Upper lobe of left lung (tissue), 6 donors: ENCODE results near the gene CYP21A2. TPM values are rescaled to one million over a fixed set of nuclear protein-coding genes. Genes with fewer than 3 reads are reported as not detected.
"Not testable (repeated sequence)": the region's sequence is repeated elsewhere in the genome, so short reads cannot be mapped to it uniquely, and the experiment has no call there.

Experiments used
- ATAC-seq, 2 donors: fragments of 200-7000 bp; cut with Tn5 transposase; one replicate each; pipeline ENCODE4 v1.9.1; 2022; ENCODE audit warnings: mild to moderate bottlenecking in 2 of 2, moderate library complexity in 2 of 2; ENCODE audit not compliant: low FRiP score in 2 of 2
- DNase-seq, 2 donors: peaks; one replicate each; pipeline ENCODE4 v3.0.0-alpha.2; 2019 to 2020
- H3K27ac ChIP-seq, 4 donors: fragments of 200-600 bp; sonication (generic); one replicate each; pipeline ENCODE4 v1.5.1; 2016 to 2019
- H3K27me3 ChIP-seq, 4 donors: fragments of 200-600 bp; sonication (generic); one replicate each; pipeline ENCODE4 v1.5.1; 2017 to 2019
- H3K36me3 ChIP-seq, 4 donors: fragments of 200-600 bp; sonication (generic); one replicate each; pipeline ENCODE4 v1.5.1; 2016 to 2019
- H3K4me1 ChIP-seq, 4 donors: fragments of 200-600 bp; sonication (generic); one replicate each; pipeline ENCODE4 v1.5.1; 2018 to 2019
- H3K4me3 ChIP-seq, 4 donors: fragments of 200-600 bp; sonication (generic); one replicate each; pipeline ENCODE4 v1.5.1; 2017 to 2019; ENCODE audit warnings: mild to moderate bottlenecking in 2 of 4, moderate library complexity in 1 of 4
- H3K9me3 ChIP-seq, 4 donors: fragments of 200-600 bp; sonication (generic); one replicate each; pipeline ENCODE4 v1.5.1; 2018 to 2019
- WGBS, 2 donors: methylation state at CpG; one replicate each; pipeline ENCODE4 v1.1.5; 2017 to 2018; 5-methylcytosine and 5-hydroxymethylcytosine counted together
- total RNA-seq, 6 donors: library from RNA; depleted of rRNA in 4 of 6; stranded (reverse); fragments of >200 nt in 4 of 6; gene quantifications; one replicate each; pipeline versions ENCODE4 v1.1.0 to v1.2.1, GENCODE V29; 2016 to 2021
- donor health status: DM: no; HTN: no; CAD: no; lungs with moderate emphysema.
- donor health status: DM: no; HTN: yes; CAD: no; lungs with severe emphysema.

Gene CYP21A2
- total RNA-seq, 6 donors from 2014 or later, result 0.30 to 2.3 (median 1.2) TPM

DNA sequence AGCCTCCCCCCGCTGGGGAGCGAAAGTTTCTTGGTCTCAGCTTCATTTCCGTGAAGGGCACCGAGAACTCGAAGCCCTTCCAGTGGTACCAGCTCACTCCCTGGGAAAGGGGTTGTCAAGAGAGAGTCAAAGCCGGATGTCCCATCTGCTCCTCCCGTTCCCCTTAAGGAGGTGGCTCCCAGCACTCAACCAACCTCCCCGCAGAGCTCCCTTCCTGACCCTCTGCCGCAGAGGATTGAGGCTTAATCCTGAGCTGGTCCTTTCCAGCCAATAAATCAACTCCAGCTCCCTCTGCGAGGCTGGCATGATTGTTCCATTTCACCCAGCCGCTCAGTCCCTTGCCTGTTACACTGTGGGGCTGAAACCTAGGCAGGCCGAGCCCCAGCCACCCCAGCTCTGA is 29.6 kb upstream of the CYP21A2 start:
- DNase-seq, result peak in 1 of 2 donors; percentile 7

DNA sequence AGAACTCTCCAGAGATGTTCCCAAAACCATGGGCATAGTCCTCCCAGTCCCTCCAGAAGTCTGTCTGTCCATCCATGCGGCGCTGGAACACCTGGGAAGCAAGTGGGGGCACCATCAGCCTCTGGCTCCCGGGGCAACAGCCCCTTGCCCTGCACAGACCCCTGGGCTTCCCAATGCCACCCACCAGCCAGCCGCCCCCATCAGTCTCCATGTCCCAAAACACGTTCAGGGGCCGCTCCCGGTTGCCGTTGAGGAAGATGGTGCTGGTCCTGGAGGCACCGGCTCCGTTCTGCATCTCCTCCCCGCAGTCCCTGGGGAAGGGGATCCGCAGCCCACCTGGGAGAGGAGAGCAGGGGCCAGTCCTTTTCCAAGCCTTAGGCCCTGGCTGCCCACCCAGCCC is 28.7 kb upstream of the CYP21A2 start:
- not testable (repeated sequence) for H3K27ac ChIP-seq, H3K4me3 ChIP-seq, ATAC-seq, H3K36me3 ChIP-seq, H3K4me1 ChIP-seq, H3K9me3 ChIP-seq, H3K27me3 ChIP-seq
- WGBS, 2 donors, result 77 to 81% methylated on average over 4 to 5 of the region's 12 CpGs
- DNase-seq, result peak in 1 of 2 donors; percentile 37

More for the DNA sequence above, 29.6 kb upstream of the CYP21A2 start:
- H3K36me3 ChIP-seq, H3K27me3 ChIP-seq, H3K27ac ChIP-seq, ATAC-seq, H3K4me3 ChIP-seq, H3K9me3 ChIP-seq, H3K4me1 ChIP-seq: not testable (repeated sequence)
- 52 to 76% methylated on average over 3 to 8 of the region's 12 CpGs for WGBS, 2 donors

GRCh38 chr6:32010856-32011530 is 27.2 kb upstream of the CYP21A2 start:
- peak in 1 of 2 donors; percentile 65 for DNase-seq
- not testable (repeated sequence) for H3K36me3 ChIP-seq, H3K4me3 ChIP-seq, H3K27ac ChIP-seq, H3K9me3 ChIP-seq, ATAC-seq, H3K27me3 ChIP-seq, H3K4me1 ChIP-seq
- 69 to 85% methylated on average over 10 to 23 of the region's 27 CpGs for WGBS, 2 donors

GRCh38 chr6:32012941-32013617 is 25.1 kb upstream of the CYP21A2 start:
- H3K4me1 ChIP-seq, H3K36me3 ChIP-seq, H3K4me3 ChIP-seq, H3K27ac ChIP-seq, H3K27me3 ChIP-seq, H3K9me3 ChIP-seq: not testable (repeated sequence)
- ATAC-seq (peak in 1 of 2 donors; percentile 43), DNase-seq (peak in 1 of 2 donors; percentile 67)
- 86 to 88% methylated on average over 4 to 13 of the region's 17 CpGs for WGBS, 2 donors

DNA sequence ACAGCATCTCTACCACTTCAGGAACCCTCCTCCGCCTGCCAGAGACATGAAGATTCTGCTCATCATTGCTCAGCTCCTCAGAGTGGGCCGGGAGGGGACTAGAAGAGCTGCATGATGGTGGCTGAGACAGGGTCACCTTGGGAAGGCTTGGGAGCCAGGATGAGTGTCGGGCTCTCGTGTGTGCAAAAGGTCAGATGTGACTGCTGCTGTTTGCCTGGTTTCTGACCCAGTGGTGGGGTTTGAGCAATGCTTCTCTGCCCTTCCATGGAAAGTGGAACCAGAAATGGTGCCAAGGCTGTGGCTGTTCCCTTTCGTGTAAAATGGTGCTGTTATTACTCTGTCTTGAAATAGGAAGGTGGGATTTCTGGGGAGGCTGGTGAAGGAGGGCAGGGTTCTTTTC is 24.5 kb upstream of the CYP21A2 start:
- WGBS, 2 donors, result no CpG with 5 or more reads among the region's 5 CpGs
- not testable (repeated sequence) for H3K36me3 ChIP-seq, H3K27me3 ChIP-seq, H3K4me1 ChIP-seq, H3K4me3 ChIP-seq, ATAC-seq, H3K27ac ChIP-seq, H3K9me3 ChIP-seq, DNase-seq

GRCh38 chr6:32014547-32014946 is 23.7 kb upstream of the CYP21A2 start, which contains the start of gene C4B:
TSS of gene C4B (plus strand) at chr6:32014795. CDS start at chr6:32014846, 51 bp downstream.
- not testable (repeated sequence) for H3K27me3 ChIP-seq, H3K27ac ChIP-seq, H3K4me3 ChIP-seq, H3K4me1 ChIP-seq, H3K9me3 ChIP-seq, DNase-seq, H3K36me3 ChIP-seq
- no CpG with 5 or more reads among the region's 6 CpGs for WGBS, 2 donors
- peak in 1 of 2 donors; percentile 3 for ATAC-seq

GRCh38 chr6:32022100-32022499 is 16.1 kb upstream of the CYP21A2 start:
- H3K4me1 ChIP-seq, H3K27me3 ChIP-seq, ATAC-seq, H3K27ac ChIP-seq, H3K36me3 ChIP-seq, H3K4me3 ChIP-seq, H3K9me3 ChIP-seq, DNase-seq: not testable (repeated sequence)
- no CpG with 5 or more reads among the region's 10 CpGs for WGBS, 2 donors

- H3K9me3 ChIP-seq, ATAC-seq, DNase-seq, H3K4me3 ChIP-seq, H3K4me1 ChIP-seq, H3K27me3 ChIP-seq, H3K36me3 ChIP-seq, H3K27ac ChIP-seq: not testable (repeated sequence)
- 87 to 90% methylated on average over 2 to 7 of the region's 10 CpGs for WGBS, 2 donors
Observed at GRCh38 chr6:32028631-32029030, 9.6 kb upstream of the CYP21A2 start.

DNA sequence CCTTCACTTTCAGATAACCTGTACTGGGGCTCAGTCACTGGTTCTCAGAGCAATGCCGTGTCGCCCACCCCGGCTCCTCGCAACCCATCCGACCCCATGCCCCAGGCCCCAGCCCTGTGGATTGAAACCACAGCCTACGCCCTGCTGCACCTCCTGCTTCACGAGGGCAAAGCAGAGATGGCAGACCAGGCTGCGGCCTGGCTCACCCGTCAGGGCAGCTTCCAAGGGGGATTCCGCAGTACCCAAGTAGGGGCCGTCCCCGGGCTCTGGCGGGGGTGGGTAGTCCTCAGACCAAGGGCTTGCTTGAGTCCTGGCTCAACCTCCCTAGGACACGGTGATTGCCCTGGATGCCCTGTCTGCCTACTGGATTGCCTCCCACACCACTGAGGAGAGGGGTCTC is 8.7 kb upstream of the CYP21A2 start:
- not testable (repeated sequence) for H3K9me3 ChIP-seq, H3K4me1 ChIP-seq, H3K4me3 ChIP-seq, H3K27ac ChIP-seq, H3K27me3 ChIP-seq, H3K36me3 ChIP-seq
- ATAC-seq (peak in 1 of 2 donors; percentile 20), DNase-seq (peak in 1 of 2 donors; percentile 69)
- WGBS, 2 donors, result 95% methylated on average over 9 of the region's 14 CpGs; no CpG with 5 or more reads in 1 of the 2 donors

- no CpG with 5 or more reads among the region's 16 CpGs for WGBS, 2 donors
- H3K27me3 ChIP-seq, DNase-seq, H3K36me3 ChIP-seq, H3K27ac ChIP-seq, H3K4me3 ChIP-seq, H3K4me1 ChIP-seq, H3K9me3 ChIP-seq: not testable (repeated sequence)
- peak in 1 of 2 donors; percentile 50 for ATAC-seq
Observed at GRCh38 chr6:32035283-32036013, 2.8 kb upstream of the CYP21A2 start.

- H3K27me3 ChIP-seq, H3K36me3 ChIP-seq, H3K4me3 ChIP-seq, H3K4me1 ChIP-seq, H3K27ac ChIP-seq, H3K9me3 ChIP-seq, DNase-seq, ATAC-seq: not testable (repeated sequence)
- 58 to 67% methylated on average over 4 of the region's 5 CpGs for WGBS, 2 donors
Observed at GRCh38 chr6:32037136-32037535, 1.1 kb upstream of the CYP21A2 start.

DNA sequence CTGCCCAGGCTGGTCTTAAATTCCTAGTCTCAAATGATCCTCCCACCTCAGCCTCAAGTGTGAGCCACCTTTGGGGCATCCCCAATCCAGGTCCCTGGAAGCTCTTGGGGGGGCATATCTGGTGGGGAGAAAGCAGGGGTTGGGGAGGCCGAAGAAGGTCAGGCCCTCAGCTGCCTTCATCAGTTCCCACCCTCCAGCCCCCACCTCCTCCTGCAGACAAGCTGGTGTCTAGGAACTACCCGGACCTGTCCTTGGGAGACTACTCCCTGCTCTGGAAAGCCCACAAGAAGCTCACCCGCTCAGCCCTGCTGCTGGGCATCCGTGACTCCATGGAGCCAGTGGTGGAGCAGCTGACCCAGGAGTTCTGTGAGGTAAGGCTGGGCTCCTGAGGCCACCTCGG is 663 bp downstream of the CYP21A2 start:
- H3K4me1 ChIP-seq, ATAC-seq, H3K4me3 ChIP-seq, H3K36me3 ChIP-seq, H3K9me3 ChIP-seq, DNase-seq, H3K27me3 ChIP-seq, H3K27ac ChIP-seq: not testable (repeated sequence)
- 64 to 75% methylated on average over 2 to 4 of the region's 5 CpGs for WGBS, 2 donors
